KOPT-K1 (cell line): ENCODE measurements around the gene C1orf94.

Experiments
- H3K27ac ChIP-seq: fragments of 200-600 bp; sonication (generic); 2 replicates; pipeline ENCODE4 v1.5.1; 2016; ENCODE audit warnings: antibody characterized with exemption, mild to moderate bottlenecking, low read depth, low read length; ENCODE audit not compliant: poor library complexity, severe bottlenecking
- H3K36me3 ChIP-seq: fragments of 200-600 bp; sonication (generic); 2 replicates; pipeline ENCODE4 v1.5.1; 2017; ENCODE audit warnings: antibody characterized with exemption, mild to moderate bottlenecking, low read length, moderate library complexity; ENCODE audit not compliant: insufficient read depth
- H3K9me3 ChIP-seq: fragments of 200-600 bp; sonication (generic); 2 replicates; pipeline ENCODE4 v1.5.1; 2017; ENCODE audit warnings: antibody characterized with exemption, low read length, mild to moderate bottlenecking; ENCODE audit not compliant: insufficient read depth, poor library complexity, severe bottlenecking

Gene C1orf94

DNA sequence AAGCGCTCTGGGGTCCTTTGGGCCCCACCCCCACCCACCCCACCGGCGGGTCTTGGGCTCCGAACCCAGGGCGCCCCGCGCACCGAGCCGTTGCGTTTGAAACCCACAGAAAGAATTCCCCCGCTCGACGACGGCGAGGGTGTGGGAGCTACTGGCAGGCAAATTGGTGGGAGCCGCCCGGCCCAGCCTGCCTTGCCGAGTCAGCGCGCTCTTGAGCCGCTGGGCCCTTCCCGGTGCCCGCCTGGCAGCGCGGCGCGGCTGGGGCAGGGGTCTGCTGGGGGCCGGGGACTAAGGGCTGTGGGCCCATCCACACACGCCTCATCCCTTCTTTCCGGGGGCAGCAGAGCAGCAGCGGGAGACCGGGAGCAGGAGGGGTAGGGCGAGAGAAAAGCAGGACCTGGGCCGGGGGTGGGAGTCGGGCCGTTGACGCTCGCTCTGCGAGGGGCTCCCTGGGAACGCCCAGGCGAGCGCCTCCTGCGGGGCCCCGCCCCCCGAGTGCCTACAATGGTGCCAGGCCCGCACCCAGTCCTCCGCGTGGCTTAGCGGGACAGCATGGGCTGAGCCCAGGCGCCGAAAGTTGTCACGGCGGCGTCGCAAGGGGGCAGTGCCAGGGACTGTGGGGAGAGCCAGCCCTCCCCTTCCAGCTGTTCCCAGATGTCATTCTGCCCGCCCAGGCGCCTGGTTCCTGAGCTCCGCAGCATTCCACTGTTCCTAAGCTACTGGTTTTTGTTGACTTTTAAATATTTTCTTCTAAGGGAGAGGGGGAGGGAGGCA is at the start of gene C1orf94:
Gene C1orf94 (plus strand): TSS at position 78 of the 774 bp plus-strand sequence. CDS start 883 bp downstream, outside the sequence.
- H3K27ac ChIP-seq, result no peak within 1 kb of the TSS
- H3K9me3 ChIP-seq, result no peaks in the 10 kb centered on the region
- no peaks in the 10 kb centered on the region for H3K36me3 ChIP-seq

DNA sequence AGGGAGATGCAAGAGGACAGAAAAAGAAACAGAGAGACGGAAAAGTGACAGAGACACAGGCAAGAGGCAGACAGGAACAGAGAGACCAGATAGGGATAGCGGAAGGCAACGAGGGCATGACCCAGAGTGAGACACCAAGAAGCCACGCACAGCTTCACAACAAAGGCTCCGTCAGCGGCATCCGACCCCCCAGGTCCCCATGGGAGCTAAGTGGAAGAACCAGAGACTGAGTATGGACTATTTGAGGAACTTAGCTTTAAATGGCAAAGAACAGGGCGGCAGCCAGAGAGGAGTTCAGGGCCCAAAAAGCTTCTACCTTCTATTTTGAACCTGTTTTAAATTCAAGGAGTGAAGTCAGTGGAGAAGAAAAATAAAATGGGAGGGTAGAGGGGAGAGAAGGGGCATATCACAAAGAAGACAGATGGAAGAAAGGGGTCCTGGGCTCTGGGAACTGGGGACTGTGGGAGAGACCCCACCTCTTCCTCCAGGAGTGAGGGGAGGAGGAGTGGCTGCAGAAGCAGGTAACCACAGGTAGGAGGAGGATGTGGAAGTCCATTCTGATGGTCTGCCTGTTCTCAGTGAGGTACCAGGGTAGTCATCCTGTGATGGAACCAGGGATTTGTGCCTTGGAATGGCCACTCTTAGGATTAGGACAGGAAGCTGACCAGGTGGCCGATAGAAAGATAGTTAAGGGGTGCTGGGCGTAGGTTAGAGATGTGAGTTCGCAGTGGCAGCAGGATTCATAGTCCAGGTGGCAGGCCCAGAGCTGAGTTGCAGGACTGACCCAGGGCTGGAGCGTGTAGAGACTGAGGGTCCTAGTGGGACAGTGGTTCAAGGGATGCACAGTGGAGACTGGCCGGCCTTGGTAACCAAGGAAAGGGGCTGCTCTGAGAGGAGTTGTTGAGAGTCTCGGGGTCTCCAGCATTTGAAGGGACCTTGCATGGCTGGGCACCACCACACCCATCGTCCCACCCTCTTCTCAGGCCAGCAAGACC is 49.4 kb upstream of the C1orf94 start:
- Histone ChIP-seq H3K36me3 (no peaks in the 10 kb centered on the region), H3K9me3 (no peaks in the 10 kb centered on the region), H3K27ac (no peak overlapping the region)

DNA sequence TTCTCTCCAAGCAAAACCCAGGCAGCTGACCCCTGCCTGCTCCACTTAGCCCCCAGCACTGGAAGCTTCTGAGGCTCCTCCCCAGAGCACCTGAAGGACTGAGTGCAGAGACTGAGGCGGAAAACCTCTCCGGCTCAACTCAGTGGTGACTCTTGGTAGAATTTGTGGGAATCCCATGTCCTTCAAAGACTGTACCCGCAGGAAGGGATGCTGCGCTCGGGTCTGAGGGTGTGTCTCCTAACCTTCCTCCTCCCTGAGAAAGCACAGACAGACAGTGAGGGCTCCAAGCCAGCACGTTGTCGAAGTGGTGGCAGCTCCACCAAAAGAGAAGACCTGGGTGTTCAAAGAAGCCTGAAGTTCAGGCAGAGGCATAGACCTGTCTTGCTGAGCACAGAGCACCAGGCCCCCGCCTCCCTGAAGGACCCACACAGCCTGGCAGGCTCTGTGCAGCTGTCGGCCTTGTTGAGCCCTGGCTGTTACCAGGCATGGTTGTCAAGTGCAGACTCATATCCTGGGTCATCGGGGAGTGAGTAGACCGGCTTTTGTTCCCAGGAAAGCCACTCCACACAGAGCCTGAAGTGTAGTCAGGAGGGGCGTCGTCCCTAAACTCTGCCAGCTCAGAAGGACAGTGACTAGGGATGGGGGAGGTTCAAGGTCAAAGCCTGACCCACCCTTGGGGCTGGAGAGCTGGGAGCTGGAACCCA is 48.4 kb upstream of the C1orf94 start:
- H3K36me3 ChIP-seq, result no peaks in the 10 kb centered on the region
- no peak overlapping the region for H3K27ac ChIP-seq
- H3K9me3 ChIP-seq, result no peaks in the 10 kb centered on the region

- H3K27ac ChIP-seq, result no peak overlapping the region
- H3K36me3 ChIP-seq, result no peaks in the 10 kb centered on the region
- H3K9me3 ChIP-seq, result no peaks in the 10 kb centered on the region
Measured at GRCh38 chr1:34129630-34130029, 47.1 kb upstream of the C1orf94 start.

DNA sequence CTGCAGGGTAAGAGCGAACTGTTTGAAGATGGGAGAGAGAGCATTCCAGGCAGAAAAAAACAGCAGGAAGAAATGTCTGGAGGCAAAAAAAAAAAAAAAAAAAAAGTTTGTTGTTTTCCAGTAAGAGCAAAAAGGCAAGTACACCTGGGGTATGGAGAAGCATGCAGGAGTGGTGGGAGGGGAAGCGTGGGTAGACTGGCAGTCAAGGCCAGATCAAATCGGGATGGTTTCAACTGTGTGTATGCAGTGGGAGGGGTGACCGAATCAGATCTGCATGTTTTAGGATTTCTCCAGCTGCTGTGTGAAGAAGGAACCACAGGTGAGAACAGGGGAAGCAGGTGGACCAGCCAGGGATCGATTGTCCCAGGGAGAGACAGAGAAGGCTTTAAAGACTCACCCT is 46.4 kb upstream of the C1orf94 start:
- no peak overlapping the region for H3K27ac ChIP-seq
- no peaks in the 10 kb centered on the region for H3K9me3 ChIP-seq
- H3K36me3 ChIP-seq, result no peaks in the 10 kb centered on the region

DNA sequence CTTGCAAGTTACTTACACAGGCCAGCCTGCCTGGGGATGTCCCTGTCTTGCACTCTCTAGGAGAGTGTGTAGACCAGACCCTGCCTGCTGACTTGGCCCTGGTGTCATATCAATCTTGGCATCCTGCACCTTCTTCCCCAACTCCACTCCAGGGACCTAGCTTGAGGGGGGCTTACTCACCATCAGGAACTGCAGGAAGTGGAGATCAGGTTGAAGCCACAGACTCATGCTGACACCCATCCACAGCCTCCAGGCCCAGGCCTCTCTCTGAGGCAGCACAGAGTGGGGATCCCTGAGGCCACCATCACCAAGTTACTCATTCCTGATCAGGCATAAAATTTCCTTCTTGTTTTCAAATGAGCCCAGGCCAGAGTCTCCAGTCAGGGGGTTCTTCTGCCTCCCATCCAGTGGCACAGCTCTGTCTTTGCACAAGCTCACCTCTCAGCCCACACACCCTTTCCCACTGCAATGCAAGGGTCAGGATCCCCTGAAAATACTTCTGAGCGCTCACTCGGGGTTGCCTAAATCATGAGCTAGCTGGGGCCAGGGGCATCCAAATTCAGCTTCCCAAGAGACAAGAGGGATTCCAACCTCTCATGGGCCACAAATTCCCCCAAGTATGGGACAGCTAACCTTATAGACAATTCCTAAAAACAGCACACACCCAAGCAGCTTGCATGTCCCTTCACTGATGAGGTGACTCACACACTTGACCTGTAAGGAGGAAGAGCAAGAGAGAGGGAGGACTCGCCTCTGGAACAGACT is 45.1 kb upstream of the C1orf94 start:
- Histone ChIP-seq H3K9me3 (no peaks in the 10 kb centered on the region), H3K36me3 (no peaks in the 10 kb centered on the region), H3K27ac (no peak overlapping the region)

- Histone ChIP-seq H3K36me3 (no peaks in the 10 kb centered on the region), H3K9me3 (no peaks in the 10 kb centered on the region)
Measured at GRCh38 chr1:34132161-34132420, 44.6 kb upstream of the C1orf94 start.

DNA sequence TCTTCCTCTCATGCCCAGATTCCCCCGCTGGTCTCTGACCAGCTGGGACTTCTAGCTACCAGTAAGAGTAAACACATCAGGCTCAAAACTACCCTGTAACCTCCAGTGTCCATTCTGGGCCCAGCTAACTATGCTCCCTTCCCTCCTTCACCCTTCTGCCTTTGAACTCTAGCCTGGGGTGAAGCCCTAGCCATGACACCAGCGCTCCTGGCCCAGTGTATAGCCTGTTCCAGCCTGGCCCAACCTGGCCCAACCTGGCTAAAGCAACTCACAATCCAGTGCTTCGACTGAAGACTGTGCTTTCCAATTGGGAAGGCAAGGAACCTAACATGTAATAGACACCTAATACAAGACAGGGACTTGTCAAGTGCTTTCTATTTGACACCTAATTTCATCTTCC is 39.3 kb upstream of the C1orf94 start:
- no peaks in the 10 kb centered on the region for H3K36me3 ChIP-seq
- H3K27ac ChIP-seq, result no peak overlapping the region
- H3K9me3 ChIP-seq, result no peaks in the 10 kb centered on the region

More at GRCh38 chr1:34132161-34132420, 44.6 kb upstream of the C1orf94 start:
- H3K27ac ChIP-seq, result no peak overlapping the region

- Histone ChIP-seq H3K9me3 (no peaks in the 10 kb centered on the region), H3K27ac (no peak overlapping the region), H3K36me3 (no peaks in the 10 kb centered on the region)
Measured at GRCh38 chr1:34140011-34140676, 36.6 kb upstream of the C1orf94 start.

DNA sequence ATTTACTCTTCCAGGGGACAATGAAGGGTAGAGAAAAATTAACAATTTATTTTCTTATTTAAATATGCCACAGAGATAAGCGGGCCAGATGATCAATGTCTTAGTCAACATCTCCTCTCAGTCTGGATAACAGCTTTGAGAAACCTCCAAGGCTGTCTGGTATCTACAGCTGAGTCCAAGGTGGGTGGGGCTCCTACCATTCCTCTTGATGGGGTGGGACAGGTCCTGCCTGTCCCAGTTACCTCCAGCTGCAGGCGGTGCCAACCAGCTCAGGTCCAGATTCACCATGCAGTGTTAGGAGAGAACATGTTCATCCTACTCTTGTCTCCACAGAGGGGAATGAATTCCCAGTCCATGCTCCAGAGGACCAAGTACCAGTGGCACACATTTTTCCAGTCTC is 32.7 kb upstream of the C1orf94 start:
- no peaks in the 10 kb centered on the region for H3K9me3 ChIP-seq
- no peaks in the 10 kb centered on the region for H3K36me3 ChIP-seq
- no peak overlapping the region for H3K27ac ChIP-seq

DNA sequence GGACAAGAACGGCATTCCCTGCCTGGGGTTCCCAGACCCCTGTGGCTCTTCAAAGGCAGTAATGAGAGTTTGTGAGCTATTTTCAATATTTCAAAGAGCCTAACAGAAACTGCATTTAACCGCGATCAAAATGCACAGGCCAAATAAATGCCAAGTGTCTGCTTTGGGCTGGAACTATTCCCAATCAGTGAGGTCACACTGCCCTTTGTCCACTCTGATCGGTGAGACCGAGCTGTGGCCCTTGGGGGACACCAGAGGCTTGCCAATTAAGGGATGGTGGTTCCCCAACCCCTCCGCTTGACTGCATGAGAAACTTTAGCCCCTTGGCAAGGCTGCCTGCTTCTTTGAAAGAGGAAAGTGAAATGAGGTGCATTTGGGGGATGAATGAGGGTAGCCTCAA is 31.9 kb upstream of the C1orf94 start:
- H3K9me3 ChIP-seq, result no peaks in the 10 kb centered on the region
- H3K27ac ChIP-seq, result no peak overlapping the region
- H3K36me3 ChIP-seq, result no peaks in the 10 kb centered on the region

- Histone ChIP-seq H3K9me3 (no peaks in the 10 kb centered on the region), H3K36me3 (no peaks in the 10 kb centered on the region), H3K27ac (no peak overlapping the region)
Measured at GRCh38 chr1:34147301-34147700, 29.4 kb upstream of the C1orf94 start.

- no peaks in the 10 kb centered on the region for H3K36me3 ChIP-seq
- H3K27ac ChIP-seq, result no peak overlapping the region
- H3K9me3 ChIP-seq, result no peaks in the 10 kb centered on the region
Measured at GRCh38 chr1:34149501-34149900, 27.2 kb upstream of the C1orf94 start.

GRCh38 chr1:34153246-34153645 is 23.5 kb upstream of the C1orf94 start:
- Histone ChIP-seq H3K36me3 (no peaks in the 10 kb centered on the region), H3K27ac (no peak overlapping the region), H3K9me3 (no peaks in the 10 kb centered on the region)
